Measurements from ENCODE around the gene AIFM2.
"Not testable (repeated sequence)": the region's sequence is repeated elsewhere in the genome, so short reads cannot be mapped to it uniquely, and the experiment has no call there.

AIFM2 gene

DNA sequence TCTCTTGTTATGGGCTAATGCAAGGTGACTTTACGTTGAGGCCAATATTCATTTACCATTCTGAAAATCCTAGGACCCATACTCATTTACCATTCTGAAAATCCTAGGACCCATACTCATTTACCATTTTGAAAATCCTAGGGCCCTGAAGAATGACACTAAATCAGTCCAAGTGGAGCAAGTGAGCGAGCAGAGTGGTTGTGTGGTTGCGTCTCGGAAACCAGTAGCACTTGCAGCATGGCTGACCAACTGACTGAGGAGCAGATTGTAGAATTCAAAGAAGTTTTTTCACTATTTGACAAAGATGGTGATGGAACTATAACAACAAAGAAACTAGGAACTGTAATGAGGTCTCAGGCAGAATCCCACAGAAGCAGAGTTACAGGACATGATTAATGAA lies 30.8 kb upstream of the AIFM2 start:
- H3K4me3 ChIP-seq (ENCODE audit: low read length), result no peak overlapping the region
- no peak overlapping the region for H3K9ac ChIP-seq (ENCODE audit: low read depth, low read length)
- no peaks in the 10 kb centered on the region for H3K9me3 ChIP-seq (replicated peaks; ENCODE audit: low read length)
- H3K27me3 ChIP-seq (ENCODE audit: control insufficient read depth, insufficient read depth, low read length), result no peaks in the 10 kb centered on the region
- H3K4me2 ChIP-seq (ENCODE audit: low read length), result no peak overlapping the region
- H3K4me1 ChIP-seq (ENCODE audit: control insufficient read depth, insufficient read depth, low read length), result peaks cover 21% of the 10 kb centered on the region
- H3K36me3 ChIP-seq (ENCODE audit: insufficient read depth, low read length), result peaks cover 79% of the 10 kb centered on the region

DNA sequence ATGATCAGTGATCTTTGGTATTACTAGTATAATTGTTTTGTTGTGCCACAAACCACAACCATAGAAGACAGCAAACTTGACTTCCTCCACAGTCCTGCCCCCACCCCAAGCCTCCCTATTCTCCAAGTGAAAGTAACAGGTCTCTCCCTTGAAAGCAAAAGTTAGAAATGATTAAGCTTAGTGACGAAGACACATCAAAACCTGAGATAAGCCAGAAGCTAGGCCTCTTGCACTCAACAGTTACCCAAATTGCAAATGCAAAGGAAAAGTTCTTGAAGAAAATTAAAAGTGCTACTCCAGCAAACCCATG lies 30.2 kb upstream of the AIFM2 start:
- peaks cover 17% of the 10 kb centered on the region for H3K4me1 ChIP-seq (ENCODE audit: control insufficient read depth, insufficient read depth, low read length)
- no peak overlapping the region for H3K9ac ChIP-seq (ENCODE audit: low read depth, low read length)
- no peak overlapping the region for H3K4me3 ChIP-seq (ENCODE audit: low read length)
- peaks cover 81% of the 10 kb centered on the region for H3K36me3 ChIP-seq (ENCODE audit: insufficient read depth, low read length)
- no peak overlapping the region for H3K4me2 ChIP-seq (ENCODE audit: low read length)
- H3K9me3 ChIP-seq (replicated peaks; ENCODE audit: low read length), result no peaks in the 10 kb centered on the region
- no peaks in the 10 kb centered on the region for H3K27me3 ChIP-seq (ENCODE audit: control insufficient read depth, insufficient read depth, low read length)

DNA sequence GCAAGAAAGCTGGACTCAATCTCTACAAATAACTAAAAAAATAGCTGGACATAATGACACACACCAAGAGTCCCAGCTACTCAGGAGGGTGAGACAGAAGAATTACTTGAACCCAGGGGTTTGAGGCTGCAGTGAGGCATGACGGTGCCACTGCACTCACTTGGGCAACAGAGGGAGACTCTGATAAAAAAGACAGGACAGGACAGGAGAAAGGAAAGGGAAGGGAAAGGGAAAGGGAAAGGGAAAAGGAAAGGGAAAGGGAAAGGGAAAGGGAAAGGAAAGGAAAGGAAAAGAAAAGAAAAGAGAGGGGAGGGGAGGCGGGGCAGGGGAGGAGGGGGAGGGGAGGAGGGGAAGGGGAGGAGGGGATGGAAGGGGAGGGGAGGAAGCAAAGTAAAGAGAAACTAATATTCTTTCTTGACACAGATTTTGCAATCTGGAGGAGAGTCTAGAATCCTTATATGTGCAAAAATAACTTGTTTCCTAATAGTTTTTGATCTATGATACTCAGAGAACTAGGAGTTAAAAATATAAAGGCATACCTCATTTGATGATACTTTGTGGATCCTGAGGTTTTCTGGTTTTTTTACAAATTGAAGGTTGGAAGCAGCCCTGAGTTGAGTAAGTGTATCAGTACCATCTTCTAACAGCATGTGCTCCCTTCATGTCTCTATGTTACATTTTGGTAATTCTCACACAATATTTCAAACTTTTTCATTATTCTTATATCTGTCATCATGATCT lies 29.7 kb upstream of the AIFM2 start:
- H3K36me3 ChIP-seq (ENCODE audit: insufficient read depth, low read length), result peaks cover 82% of the 10 kb centered on the region
- H3K27me3 ChIP-seq (ENCODE audit: control insufficient read depth, insufficient read depth, low read length), result no peaks in the 10 kb centered on the region
- H3K4me2 ChIP-seq (ENCODE audit: low read length), result no peak overlapping the region
- H3K9me3 ChIP-seq (replicated peaks; ENCODE audit: low read length), result no peaks in the 10 kb centered on the region
- H3K9ac ChIP-seq (ENCODE audit: low read depth, low read length), result no peak overlapping the region
- peaks cover 12% of the 10 kb centered on the region for H3K4me1 ChIP-seq (ENCODE audit: control insufficient read depth, insufficient read depth, low read length)
- no peak overlapping the region for H3K4me3 ChIP-seq (ENCODE audit: low read length)

DNA sequence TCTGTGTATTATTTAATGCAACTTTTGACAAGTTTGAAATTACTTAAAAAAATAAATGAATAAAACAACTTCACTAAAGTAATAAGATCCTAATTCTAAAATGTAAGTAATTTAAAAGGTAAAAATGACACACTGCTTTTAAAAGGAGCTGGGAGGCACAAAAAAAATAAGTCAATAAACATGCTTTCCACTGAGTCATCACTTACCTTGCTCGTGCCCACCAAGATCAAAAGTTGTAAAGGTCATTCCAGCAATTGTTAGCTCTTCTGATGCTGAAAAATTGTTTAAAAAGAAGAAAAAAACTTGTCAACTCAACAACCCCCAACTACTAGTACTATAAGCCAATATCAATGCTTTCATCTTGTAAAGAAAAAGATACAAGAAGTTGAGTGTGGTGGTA lies 28.2 kb upstream of the AIFM2 start:
- Histone ChIP-seq H3K4me1 (ENCODE audit: control insufficient read depth, insufficient read depth, low read length) (peaks cover 7% of the 10 kb centered on the region), H3K9me3 (replicated peaks; ENCODE audit: low read length) (no peaks in the 10 kb centered on the region), H3K4me2 (ENCODE audit: low read length) (no peak overlapping the region), H3K9ac (ENCODE audit: low read depth, low read length) (no peak overlapping the region), H3K36me3 (ENCODE audit: insufficient read depth, low read length) (peaks cover 84% of the 10 kb centered on the region), H3K4me3 (ENCODE audit: low read length) (no peak overlapping the region), H3K27me3 (ENCODE audit: control insufficient read depth, insufficient read depth, low read length) (no peaks in the 10 kb centered on the region)

DNA sequence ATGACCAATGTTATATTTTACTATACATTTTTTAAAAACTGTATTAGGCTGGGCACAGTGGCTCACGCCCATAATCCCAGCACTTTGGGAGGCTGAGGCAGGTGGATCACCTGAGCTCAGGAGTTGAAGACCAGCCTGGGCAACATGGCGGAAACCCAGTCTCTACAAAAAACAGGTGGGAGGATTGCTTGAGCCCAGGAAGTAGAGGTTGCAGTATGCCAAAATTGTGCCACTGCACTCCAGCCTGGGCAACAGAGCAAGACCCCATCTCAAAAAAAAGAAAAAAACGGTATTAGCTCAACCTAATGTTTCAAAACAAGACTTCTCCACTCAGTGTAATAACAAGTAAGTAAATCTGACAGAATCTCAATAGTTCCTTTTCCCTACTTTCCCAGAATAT lies 26.7 kb upstream of the AIFM2 start:
- peaks cover 86% of the 10 kb centered on the region for H3K36me3 ChIP-seq (ENCODE audit: insufficient read depth, low read length)
- not testable (repeated sequence) for H3K4me2 ChIP-seq (ENCODE audit: low read length); H3K9me3 ChIP-seq (replicated peaks; ENCODE audit: low read length); H3K27me3 ChIP-seq (ENCODE audit: control insufficient read depth, insufficient read depth, low read length); H3K4me3 ChIP-seq (ENCODE audit: low read length); H3K4me1 ChIP-seq (ENCODE audit: control insufficient read depth, insufficient read depth, low read length); H3K9ac ChIP-seq (ENCODE audit: low read depth, low read length)

DNA sequence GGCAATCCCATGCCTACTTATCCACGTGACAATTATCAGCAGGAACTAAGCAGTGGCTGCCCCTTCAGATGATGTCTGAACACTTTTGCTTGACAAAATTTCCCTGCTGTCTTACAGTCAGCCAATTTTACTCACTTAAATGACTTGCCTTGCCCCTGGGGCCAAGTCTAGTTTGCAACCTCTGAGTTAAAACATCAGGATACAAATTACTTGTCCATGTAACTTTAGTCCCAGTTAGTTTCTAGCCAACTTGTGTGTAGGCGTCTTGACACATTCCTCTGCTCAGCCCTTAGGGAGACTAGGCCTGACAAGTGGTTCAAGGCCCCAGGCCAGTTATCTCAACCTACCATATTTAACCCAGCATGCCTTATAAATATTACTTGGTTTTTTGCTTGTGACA lies 25.5 kb upstream of the AIFM2 start:
- Histone ChIP-seq H3K36me3 (ENCODE audit: insufficient read depth, low read length) (peaks cover 86% of the 10 kb centered on the region), H3K4me1 (ENCODE audit: control insufficient read depth, insufficient read depth, low read length) (peaks cover 7% of the 10 kb centered on the region), H3K4me3 (ENCODE audit: low read length) (no peak overlapping the region), H3K9ac (ENCODE audit: low read depth, low read length) (no peak overlapping the region), H3K4me2 (ENCODE audit: low read length) (no peak overlapping the region), H3K9me3 (replicated peaks; ENCODE audit: low read length) (no peaks in the 10 kb centered on the region), H3K27me3 (ENCODE audit: control insufficient read depth, insufficient read depth, low read length) (no peaks in the 10 kb centered on the region)

DNA sequence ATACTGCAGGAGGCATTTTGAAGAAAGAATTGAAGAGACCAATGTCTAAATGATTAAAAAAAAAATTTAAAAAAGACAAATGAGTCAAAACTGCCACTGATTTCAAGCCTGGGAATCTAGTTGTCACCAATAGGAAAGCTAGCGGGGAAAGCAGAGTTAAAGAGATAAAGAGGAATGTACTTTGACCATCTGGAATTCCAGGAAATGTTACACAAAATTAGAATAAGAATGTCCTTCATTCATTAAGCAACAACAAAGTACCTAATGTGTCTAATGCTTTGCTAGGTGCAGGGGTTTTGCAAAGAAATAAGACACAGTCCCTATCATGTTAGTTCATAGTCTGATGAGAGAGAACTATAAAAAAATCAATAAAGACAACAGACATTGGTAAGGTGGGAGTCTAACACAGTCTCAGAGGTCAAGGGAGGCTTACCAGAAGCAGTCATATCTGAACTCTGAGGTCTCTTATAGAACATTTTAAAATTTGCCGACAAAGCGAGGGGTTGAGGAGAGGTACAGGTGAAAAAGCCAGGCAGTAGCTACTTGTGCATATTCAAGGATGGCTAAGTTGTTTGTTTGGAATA lies 22.7 kb upstream of the AIFM2 start:
- H3K4me3 ChIP-seq (ENCODE audit: low read length), result no peak overlapping the region
- H3K36me3 ChIP-seq (ENCODE audit: insufficient read depth, low read length), result peaks cover 92% of the 10 kb centered on the region
- H3K4me1 ChIP-seq (ENCODE audit: control insufficient read depth, insufficient read depth, low read length), result peaks cover 2% of the 10 kb centered on the region
- H3K9ac ChIP-seq (ENCODE audit: low read depth, low read length), result no peak overlapping the region
- H3K27me3 ChIP-seq (ENCODE audit: control insufficient read depth, insufficient read depth, low read length), result no peaks in the 10 kb centered on the region
- H3K9me3 ChIP-seq (replicated peaks; ENCODE audit: low read length), result no peaks in the 10 kb centered on the region
- no peak overlapping the region for H3K4me2 ChIP-seq (ENCODE audit: low read length)

DNA sequence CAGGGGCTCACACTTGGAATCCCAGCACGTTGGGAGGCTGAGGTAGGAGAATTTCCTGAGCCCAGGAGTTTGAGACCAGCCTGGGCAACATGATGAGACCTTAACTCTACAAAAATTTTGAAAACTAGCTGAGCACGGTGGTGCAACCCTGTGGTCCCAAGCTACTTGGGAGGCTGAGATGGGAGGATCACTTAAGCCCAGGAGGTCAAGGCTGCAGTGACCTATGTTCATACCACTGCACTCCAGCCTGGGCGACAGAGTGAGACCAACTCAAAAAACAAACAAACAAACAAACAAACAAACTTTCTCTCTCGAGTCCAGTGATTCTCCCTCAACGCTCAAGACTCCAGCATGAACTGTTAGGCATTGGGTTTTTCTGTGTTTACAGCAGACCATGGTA lies 15.9 kb upstream of the AIFM2 start:
- Histone ChIP-seq H3K36me3 (ENCODE audit: insufficient read depth, low read length) (peaks cover 49% of the 10 kb centered on the region), H3K9ac (ENCODE audit: low read depth, low read length) (no peak overlapping the region)

DNA sequence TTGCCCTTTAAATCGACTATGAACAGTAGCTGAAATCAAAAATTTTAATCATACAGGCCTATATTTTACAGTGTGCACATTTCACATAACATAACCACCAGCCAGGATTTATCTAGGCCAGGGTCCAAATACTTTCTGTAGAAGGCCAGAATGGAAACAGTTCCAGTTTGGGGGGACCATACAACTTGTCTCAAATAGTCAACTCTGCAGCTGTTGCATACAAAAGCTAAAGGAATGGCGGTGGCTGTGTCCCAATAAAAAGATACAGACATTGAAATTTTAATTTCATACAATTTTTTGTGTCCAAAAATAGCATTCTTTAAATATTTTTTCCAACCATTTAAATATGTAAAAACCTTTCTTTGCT lies 14.6 kb upstream of the AIFM2 start:
- Histone ChIP-seq H3K4me2 (ENCODE audit: low read length) (peak overlapping the region; percentile 98), H3K9me3 (replicated peaks; ENCODE audit: low read length) (no peaks in the 10 kb centered on the region), H3K27me3 (ENCODE audit: control insufficient read depth, insufficient read depth, low read length) (no peaks in the 10 kb centered on the region), H3K4me1 (ENCODE audit: control insufficient read depth, insufficient read depth, low read length) (peaks cover 19% of the 10 kb centered on the region), H3K4me3 (ENCODE audit: low read length) (no peak overlapping the region), H3K9ac (ENCODE audit: low read depth, low read length) (peak overlapping the region; percentile 83), H3K36me3 (ENCODE audit: insufficient read depth, low read length) (peaks cover 36% of the 10 kb centered on the region)

More for the DNA sequence above, 15.9 kb upstream of the AIFM2 start:
- no peaks in the 10 kb centered on the region for H3K9me3 ChIP-seq (replicated peaks; ENCODE audit: low read length)
- H3K27me3 ChIP-seq (ENCODE audit: control insufficient read depth, insufficient read depth, low read length), result no peaks in the 10 kb centered on the region
- no peak overlapping the region for H3K4me2 ChIP-seq (ENCODE audit: low read length)
- no peak overlapping the region for H3K4me3 ChIP-seq (ENCODE audit: low read length)
- peaks cover 19% of the 10 kb centered on the region for H3K4me1 ChIP-seq (ENCODE audit: control insufficient read depth, insufficient read depth, low read length)

DNA sequence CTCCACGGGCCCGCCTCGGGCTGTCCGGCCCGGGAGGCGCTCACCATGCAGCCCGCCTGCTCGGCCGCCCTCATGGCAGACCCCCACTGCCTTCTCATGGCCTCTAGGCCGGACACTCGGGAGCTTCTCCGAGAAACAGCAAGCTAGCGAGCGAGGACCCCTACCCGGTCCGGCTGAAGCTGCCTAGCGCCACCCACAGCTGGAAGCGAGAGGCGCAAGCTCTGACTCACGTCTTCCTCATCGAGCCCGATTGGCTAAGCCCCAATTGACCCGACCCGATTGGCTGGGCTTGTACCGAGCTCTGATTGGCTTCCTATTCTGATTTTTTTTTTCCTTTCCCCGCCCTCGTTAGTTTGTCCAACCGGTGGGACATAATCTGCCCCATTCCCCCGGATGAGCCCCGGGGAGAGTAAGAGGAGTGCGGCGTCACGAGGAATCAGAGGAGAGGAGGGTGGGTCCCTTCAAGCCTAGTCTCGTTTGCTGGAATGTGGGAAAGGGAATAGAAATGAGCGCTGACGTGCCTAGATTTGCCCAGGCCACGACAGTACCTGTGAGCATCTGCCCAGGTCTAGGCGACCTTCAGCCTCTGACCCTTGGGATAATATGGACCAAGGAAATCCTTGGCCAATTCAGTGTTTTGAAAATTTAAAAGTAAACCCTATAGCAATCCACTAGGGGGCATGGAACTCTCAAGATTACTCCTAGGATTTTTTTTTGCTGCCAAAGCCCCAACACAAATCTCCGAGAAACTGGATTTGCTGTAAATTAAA lies 14.0 kb upstream of the AIFM2 start, which contains the start of gene TYSND1:
TYSND1 (minus strand) TSS at position 212 of the 770 bp plus-strand sequence; CDS start at position 98, 114 bp downstream.
- peaks cover 31% of the 10 kb centered on the region for H3K36me3 ChIP-seq (ENCODE audit: insufficient read depth, low read length)
- H3K4me3 ChIP-seq (ENCODE audit: low read length), result peak within 1 kb of the TSS; percentile 78
- no peaks in the 10 kb centered on the region for H3K9me3 ChIP-seq (replicated peaks; ENCODE audit: low read length)
- peaks cover 19% of the 10 kb centered on the region for H3K4me1 ChIP-seq (ENCODE audit: control insufficient read depth, insufficient read depth, low read length)
- H3K4me2 ChIP-seq (ENCODE audit: low read length), result peak within 1 kb of the TSS; percentile 98
- no peaks in the 10 kb centered on the region for H3K27me3 ChIP-seq (ENCODE audit: control insufficient read depth, insufficient read depth, low read length)
- peak within 1 kb of the TSS; percentile 83 for H3K9ac ChIP-seq (ENCODE audit: low read depth, low read length)

DNA sequence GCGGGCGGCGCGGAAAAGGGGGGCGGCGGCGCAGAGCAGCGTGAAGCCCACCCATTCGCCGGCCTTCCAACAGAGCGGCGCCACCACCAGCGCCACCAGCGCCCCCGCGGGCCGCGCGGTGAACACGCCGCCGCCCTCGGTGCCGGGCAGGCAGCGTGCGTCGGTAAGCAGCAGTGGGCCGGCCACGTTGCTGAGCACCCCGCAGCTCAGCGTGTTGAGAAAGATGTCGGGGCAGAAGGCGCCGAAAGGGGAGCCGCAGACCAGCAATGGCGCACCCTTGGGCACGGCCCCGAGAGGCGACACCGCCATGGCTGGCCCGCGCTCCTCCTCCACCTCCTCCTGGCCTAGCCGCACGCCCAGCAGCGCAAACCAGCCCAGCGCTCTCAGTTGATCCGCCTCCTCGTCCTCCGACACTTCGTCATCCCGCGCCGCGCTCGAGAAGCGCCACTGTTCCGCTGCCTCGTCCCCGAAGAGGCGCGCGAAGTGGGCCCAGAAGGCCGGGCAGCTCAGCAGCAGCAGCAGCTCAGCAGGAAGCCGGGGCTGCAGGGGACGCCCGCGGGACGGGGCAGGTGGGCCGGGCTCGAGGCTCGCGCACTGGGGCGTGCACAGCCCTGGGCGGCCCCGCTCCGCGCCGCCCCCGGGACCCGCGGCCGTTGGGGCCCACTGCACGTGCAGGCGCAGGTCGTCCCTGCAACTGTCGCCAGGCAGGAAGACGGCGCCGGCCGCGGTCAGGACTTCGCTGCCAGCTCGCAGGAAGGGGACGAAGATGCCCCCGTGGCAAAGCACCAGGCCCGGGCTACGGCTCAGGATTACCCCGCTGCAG lies 13.3 kb upstream of the AIFM2 start:
- Histone ChIP-seq H3K4me3 (ENCODE audit: low read length) (peak overlapping the region; percentile 78), H3K4me1 (ENCODE audit: control insufficient read depth, insufficient read depth, low read length) (peaks cover 19% of the 10 kb centered on the region), H3K9ac (ENCODE audit: low read depth, low read length) (peak overlapping the region; percentile 83), H3K27me3 (ENCODE audit: control insufficient read depth, insufficient read depth, low read length) (no peaks in the 10 kb centered on the region), H3K9me3 (replicated peaks; ENCODE audit: low read length) (no peaks in the 10 kb centered on the region), H3K4me2 (ENCODE audit: low read length) (peak overlapping the region; percentile 98), H3K36me3 (ENCODE audit: insufficient read depth, low read length) (peaks cover 23% of the 10 kb centered on the region)

All from skeletal muscle satellite cell (primary cell).